Measurements from ENCODE around the gene UBE2C.

UBE2C gene

DNA sequence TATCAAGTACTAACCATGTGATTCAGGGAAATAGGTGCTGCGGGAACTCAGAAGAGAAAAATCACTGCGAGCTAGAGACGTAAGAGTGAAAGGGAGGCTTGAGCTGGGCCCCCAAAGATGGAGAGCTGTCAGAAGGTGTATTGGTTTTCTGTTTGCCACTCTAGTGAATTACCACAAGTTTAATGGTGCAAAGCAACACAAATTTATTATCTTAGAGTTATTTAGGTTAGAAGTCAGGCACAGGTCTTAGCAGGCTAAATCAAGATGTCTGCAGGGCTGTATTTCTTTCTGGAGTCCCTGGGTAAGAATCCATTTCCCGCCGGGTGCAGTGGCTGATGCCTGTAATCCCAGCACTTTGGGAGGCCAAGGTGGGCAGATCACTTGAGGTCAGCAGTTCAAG, 47.5 kb downstream of the UBE2C start:
- DNase-seq (ENCODE audit: low read depth) = no peak

DNA sequence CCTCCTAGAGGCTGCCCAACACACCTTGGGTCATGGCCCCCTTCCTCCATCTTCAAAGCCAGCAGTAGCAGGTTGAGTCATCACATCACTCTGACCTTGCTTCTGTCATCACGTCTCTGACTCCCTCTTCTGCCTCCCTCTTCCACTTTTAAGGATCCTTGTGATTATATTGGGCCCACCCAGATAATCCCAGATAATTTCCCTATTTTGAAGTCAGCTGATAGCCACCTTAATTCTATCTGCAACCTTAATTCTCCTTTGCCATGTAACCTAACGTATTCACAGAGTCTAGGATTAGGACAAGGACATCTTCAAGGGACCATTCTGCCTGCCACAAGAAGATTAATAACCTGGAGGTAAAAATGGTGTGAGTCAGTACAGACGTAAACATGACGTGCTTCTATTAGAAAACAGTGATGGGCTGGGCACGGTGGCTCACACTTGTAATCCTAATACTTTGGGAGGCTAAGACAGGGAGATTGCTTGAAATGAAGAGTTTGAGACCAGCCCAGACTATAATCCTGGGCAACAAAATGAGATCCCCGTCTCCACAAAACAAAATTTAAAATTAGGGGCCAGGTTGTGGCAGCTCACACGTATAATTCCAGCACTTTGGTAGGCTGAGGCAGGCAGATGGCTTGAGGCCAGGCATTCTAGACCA, 48.2 kb downstream of the UBE2C start:
- DNase-seq (ENCODE audit: low read depth) = no peak

DNA sequence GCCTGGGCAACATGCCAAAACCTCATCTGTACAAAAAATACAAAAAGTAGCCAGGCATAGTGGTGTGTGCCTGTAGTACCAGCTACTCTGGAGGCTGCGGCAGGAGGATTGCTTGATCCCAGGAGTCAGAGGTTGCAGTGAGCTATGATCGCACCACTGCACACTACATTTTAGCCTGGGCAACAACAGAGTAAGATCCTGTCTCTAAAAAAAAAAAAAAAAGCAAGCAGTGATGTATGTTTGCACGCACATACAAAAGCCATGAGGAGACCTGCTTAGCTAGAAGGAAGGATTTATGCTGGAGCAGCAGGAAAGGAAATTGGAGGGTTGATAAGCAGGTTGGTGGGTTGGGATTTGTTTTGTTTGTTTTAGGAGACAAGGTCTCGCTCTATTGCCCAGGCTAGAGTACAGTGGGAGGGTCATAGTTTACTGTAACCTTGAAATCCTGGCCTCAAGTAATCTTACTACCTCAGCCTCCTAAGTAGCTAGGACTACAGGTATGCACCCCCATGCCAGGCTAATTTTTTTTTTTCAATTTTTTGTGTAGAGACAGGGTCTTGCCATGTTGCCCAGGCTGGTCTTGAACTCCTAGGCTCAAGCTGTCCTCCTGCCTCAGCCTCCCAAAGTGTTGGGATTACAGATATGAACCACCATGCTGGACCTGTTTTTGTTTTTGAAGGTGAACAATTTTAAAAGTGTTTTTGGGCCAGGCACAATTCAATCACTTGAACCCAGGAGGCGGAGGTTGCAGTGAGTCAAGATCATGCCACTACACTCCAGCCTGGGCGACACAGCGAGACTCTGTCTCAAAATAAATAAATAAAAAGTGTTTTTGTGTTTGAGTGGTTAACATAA, 49.0 kb downstream of the UBE2C start:
- no peak for DNase-seq (ENCODE audit: low read depth)

DNA sequence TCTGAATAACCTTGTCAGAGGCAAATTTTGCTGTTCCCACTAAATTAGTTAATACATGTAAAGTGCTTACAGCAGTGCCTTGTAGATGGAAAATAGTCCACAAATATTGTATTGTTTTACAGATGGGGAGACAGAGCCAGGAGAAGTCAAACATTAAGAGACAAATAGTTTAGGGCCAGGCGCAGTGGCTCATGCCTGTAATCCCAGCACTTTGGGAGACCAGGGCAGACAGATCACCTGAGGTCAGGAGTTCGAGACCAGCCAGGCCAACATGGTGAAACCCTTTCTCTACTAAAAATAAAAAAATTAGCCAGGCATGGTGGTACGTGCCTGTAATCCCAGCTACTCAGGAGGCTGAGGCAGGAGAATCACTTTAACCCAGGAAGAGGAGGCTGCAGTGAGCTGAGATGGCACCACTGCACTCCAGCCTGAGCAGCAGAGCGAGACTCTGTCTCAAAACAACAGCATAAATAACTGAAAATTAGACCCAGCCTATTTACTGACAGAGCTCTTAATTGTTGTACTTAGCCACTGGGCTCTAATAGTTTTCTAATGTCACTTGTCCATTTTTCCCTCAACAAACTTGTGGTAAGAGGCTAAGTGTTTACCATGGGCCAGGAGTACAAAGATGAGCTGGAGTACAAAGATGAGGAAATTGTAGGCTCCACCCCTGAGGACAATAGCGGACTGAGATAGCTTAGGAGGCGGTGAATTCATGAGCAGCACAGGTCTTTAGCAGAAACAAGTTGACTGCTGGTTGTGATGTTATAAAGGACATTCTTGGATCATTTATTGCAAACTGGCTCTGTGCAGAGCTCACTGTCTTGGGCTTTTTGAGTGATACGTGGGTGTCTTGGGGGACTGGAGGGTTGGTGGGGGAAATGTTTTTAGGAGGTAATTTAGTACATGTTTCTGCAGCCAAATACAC, 51.4 kb downstream of the UBE2C start:
- no peak for DNase-seq (ENCODE audit: low read depth)

DNA sequence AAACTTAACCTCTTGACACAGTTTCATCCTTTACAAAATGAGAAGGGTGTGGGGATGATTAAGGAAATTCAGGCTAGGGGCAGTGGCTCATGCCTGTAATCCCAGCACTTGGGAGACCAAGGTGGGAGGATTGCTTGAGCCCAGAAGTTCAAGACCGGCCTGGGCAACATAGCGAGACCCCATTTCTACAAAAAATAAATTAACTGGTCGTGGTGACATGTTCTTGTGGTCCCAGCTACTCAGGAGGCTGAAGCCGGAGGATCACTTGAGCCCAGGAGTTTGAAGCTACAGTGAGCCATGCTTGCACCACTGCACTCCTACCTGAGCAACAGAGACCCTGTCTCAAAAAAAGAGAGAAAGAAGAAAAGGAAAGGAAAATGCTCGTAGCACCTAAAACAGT, 54.0 kb downstream of the UBE2C start:
- DNase-seq (ENCODE audit: low read depth) = no peak

Data from activated T-cell treated with anti-CD3 and anti-CD28 coated beads for 48 hours (primary cell).